Smooth muscle cell (in vitro differentiated cells): Measurements from ENCODE around the gene SLC32A1. TPM values are rescaled to one million over a fixed set of nuclear protein-coding genes. Genes with fewer than 3 reads are reported as not detected.

Experiments used
- DNase-seq: peaks from one replicate; lab custom pipeline; 2025; ENCODE audit not compliant: unreplicated experiment; lab: John Stamatoyannopoulos, UW
- H2AFZ ChIP-seq: fragments of 200-600 bp; sonication (generic); 2 replicates; pipeline ENCODE4 v1.6.0; 2016; ENCODE audit warnings: antibody characterized with exemption, low read depth, mild to moderate bottlenecking
- H3F3A ChIP-seq: fragments of 200-600 bp; sonication (generic); 2 replicates; pipeline ENCODE4 v1.6.0; 2017; ENCODE audit warnings: antibody characterized with exemption, low read depth
- H3K27ac ChIP-seq: fragments of 200-600 bp; sonication (generic); 2 replicates; pipeline ENCODE4 v1.5.1; 2016; ENCODE audit warnings: low read depth, mild to moderate bottlenecking
- H3K27me3 ChIP-seq: fragments of 200-600 bp; sonication (generic); 2 replicates; pipeline ENCODE4 v1.6.1; 2016; ENCODE audit warnings: low read depth, mild to moderate bottlenecking
- H3K36me3 ChIP-seq: fragments of 200-600 bp; sonication (generic); 2 replicates; pipeline ENCODE4 v1.5.1; 2016; ENCODE audit warnings: low read depth
- H3K4me1 ChIP-seq: fragments of 200-600 bp; sonication (generic); 2 replicates; pipeline ENCODE4 v1.5.1; 2016; ENCODE audit warnings: low read depth
- H3K4me2 ChIP-seq: fragments of 200-600 bp; sonication (generic); 2 replicates; pipeline ENCODE4 v1.6.0; 2016; ENCODE audit warnings: mild to moderate bottlenecking
- H3K4me3 ChIP-seq: fragments of 200-600 bp; sonication (generic); 2 replicates; pipeline ENCODE4 v1.5.1; 2016; ENCODE audit warnings: mild to moderate bottlenecking
- H3K79me2 ChIP-seq: fragments of 200-600 bp; sonication (generic); 2 replicates; pipeline ENCODE4 v1.6.0; 2016; ENCODE audit warnings: low read depth, mild to moderate bottlenecking
- H3K9ac ChIP-seq: fragments of 200-600 bp; sonication (generic); 2 replicates; pipeline ENCODE4 v1.6.0; 2016; ENCODE audit warnings: low read depth
- H3K9me3 ChIP-seq: fragments of 200-600 bp; sonication (generic); replicated peaks from 2 replicates; pipeline ENCODE4 v1.5.1; 2016; ENCODE audit warnings: low read depth
- H4K20me1 ChIP-seq: fragments of 200-600 bp; sonication (generic); 2 replicates; pipeline ENCODE4 v1.6.0; 2016; ENCODE audit warnings: low read depth
- WGBS: methylation state at CpG from one replicate; pipeline ENCODE4 v1.1.7; 2016; ENCODE audit warnings: low lambda C conversion rate; 5-methylcytosine and 5-hydroxymethylcytosine counted together
- polyA plus RNA-seq: library from polyadenylated mRNA; unstranded; fragments of >200 nt; fragmentation: Nextera tagmentation; extraction: Ambion mirVana; gene quantifications from 2 replicates; pipeline ENCODE4 v1.2.1, GENCODE V29; 2016
- total RNA-seq: library from RNA; depleted of rRNA; stranded (reverse); fragments of >200 nt; gene quantifications from 2 replicates; pipeline ENCODE4 v1.2.3, GENCODE V29; 2014
- TF ChIP-seq, protein P1 (sequence below): fragments of 200-600 bp; sonication (generic); IDR thresholded peaks from 2 replicates; pipeline ENCODE4 v1.5.1; 2017; ENCODE audit warnings: borderline replicate concordance, mild to moderate bottlenecking, antibody characterized with exemption; ENCODE audit not compliant: insufficient read depth, poor library complexity, severe bottlenecking

The SLC32A1 gene
- total and polyA plus RNA-seq, 2 experiments from 2014 or later: not detected

DNA sequence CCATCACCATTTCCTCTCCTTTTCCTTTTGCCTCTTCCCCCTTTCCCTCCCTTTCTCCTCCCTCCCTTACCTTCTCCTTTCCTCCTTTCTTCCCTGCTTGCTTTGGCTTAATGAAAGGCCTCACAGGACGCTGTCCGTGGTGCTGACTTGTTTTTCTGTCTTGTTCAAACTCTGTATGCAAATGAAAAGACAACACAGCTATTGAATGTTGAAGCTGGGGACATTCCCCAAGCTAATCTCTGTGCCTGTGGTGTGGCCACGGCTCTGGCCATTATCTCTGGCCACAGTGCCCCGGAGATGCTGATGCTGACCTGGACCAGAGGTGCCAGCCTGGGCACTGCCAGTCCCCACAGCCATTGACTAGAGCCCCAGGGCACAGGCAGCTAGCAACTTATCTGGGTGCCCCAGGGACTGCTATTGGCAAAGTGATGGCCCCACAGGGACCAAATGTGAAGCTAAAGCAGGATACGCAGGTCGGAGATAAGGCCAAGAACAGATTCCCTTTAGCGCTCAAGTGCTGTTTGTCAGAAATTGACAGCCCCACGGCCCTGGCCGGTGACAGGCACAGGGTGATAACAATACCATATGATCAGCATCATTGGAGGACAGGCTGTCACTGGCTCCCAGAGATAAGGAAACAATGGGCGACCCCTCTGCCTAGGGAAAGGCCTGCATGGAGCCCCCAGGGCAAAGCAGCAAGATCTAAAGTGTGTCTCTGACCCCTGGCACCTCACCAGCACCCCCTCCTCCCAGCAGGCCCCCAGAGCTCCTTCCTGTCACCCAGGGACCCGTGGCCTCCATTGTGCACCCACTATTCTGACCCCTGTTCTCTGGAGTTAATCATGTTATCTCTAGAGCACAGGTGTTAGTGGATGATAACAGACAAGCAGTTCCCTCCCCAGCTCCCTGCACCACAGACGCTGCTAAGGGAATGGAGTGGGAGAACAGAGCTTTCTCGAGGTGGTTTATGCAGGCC, 31.6 kb upstream of the SLC32A1 start:
- Histone ChIP-seq H3F3A (no peaks in the 10 kb centered on the region), H3K36me3 (no peaks in the 10 kb centered on the region), H3K27me3 (peaks cover 28% of the 10 kb centered on the region), H3K79me2 (no peaks in the 10 kb centered on the region), H3K9ac (no peak overlapping the region), H4K20me1 (no peaks in the 10 kb centered on the region), H2AFZ (no peak overlapping the region), H3K27ac (no peak overlapping the region), H3K4me1 (no peaks in the 10 kb centered on the region), H3K4me2 (no peak overlapping the region), H3K4me3 (no peak overlapping the region), H3K9me3 (no peaks in the 10 kb centered on the region)
- TF ChIP-seq, protein P1, sequence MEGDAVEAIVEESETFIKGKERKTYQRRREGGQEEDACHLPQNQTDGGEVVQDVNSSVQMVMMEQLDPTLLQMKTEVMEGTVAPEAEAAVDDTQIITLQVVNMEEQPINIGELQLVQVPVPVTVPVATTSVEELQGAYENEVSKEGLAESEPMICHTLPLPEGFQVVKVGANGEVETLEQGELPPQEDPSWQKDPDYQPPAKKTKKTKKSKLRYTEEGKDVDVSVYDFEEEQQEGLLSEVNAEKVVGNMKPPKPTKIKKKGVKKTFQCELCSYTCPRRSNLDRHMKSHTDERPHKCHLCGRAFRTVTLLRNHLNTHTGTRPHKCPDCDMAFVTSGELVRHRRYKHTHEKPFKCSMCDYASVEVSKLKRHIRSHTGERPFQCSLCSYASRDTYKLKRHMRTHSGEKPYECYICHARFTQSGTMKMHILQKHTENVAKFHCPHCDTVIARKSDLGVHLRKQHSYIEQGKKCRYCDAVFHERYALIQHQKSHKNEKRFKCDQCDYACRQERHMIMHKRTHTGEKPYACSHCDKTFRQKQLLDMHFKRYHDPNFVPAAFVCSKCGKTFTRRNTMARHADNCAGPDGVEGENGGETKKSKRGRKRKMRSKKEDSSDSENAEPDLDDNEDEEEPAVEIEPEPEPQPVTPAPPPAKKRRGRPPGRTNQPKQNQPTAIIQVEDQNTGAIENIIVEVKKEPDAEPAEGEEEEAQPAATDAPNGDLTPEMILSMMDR: no peak
- 43% methylated on average over 13 of the region's 13 CpGs for WGBS
- peak; percentile 30 for DNase-seq

DNA sequence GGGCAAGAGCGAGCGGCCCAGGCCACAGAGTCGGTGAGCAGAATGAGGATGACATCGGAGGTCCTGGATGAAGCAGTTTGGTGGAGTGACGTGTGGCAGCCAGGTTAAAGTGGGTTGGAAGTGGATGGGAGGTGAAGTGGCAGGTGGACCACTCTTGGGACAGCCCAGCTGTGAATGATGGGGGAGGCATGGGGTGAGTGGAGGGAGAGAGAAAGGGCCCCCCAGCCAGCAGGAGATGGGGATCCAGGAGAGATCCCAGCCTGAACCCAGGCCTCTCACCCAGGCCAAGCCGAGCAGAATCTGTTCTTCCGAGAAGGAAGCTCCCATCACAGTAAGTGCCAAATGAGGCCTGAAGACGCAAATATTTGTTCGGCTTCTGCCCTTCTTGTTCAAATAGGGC, 27.0 kb upstream of the SLC32A1 start:
- 88% methylated on average over 9 of the region's 9 CpGs for WGBS
- Histone ChIP-seq H3K27me3 (peaks cover 51% of the 10 kb centered on the region), H3K79me2 (no peaks in the 10 kb centered on the region), H3K4me3 (no peak overlapping the region), H3K9ac (no peak overlapping the region), H3K4me1 (no peaks in the 10 kb centered on the region), H3F3A (no peaks in the 10 kb centered on the region), H3K4me2 (no peak overlapping the region), H3K27ac (no peak overlapping the region), H3K36me3 (no peaks in the 10 kb centered on the region), H3K9me3 (no peaks in the 10 kb centered on the region), H2AFZ (no peak overlapping the region), H4K20me1 (no peaks in the 10 kb centered on the region)
- DNase-seq: no peak
- TF ChIP-seq, protein P1: no peak

DNA sequence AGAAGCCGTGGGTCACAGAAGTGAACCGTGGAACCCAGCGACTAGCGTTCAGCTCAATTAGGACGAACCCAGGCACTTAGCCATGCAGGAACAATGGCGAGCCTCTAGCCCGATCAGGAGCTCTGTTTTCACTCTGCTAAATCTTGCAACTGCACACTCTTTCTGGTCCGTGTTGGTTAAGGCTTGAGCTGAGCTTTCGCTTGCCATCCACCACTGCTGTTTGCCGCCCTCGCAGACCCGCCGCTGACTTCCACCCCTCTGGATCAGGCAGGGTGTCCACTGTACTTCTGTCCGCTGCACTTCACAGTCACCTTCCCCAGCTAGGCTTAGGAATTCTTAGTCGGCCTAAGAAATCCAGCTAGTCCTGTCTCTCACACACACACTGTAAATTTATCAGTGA, 25.7 kb upstream of the SLC32A1 start:
- Histone ChIP-seq H3K4me3 (no peak overlapping the region), H3K9ac (no peak overlapping the region), H3K9me3 (no peaks in the 10 kb centered on the region), H3K79me2 (no peaks in the 10 kb centered on the region), H3K36me3 (no peaks in the 10 kb centered on the region), H3K27me3 (peaks cover 62% of the 10 kb centered on the region), H3K4me1 (no peaks in the 10 kb centered on the region), H3K4me2 (no peak overlapping the region), H4K20me1 (no peaks in the 10 kb centered on the region), H2AFZ (no peak overlapping the region), H3K27ac (no peak overlapping the region), H3F3A (no peaks in the 10 kb centered on the region)
- DNase-seq: no peak
- 88% methylated on average over 15 of the region's 15 CpGs for WGBS
- TF ChIP-seq, protein P1: no peak
